ENCODE results near the gene USP54. TPM values are rescaled to one million over a fixed set of nuclear protein-coding genes. Genes with fewer than 3 reads are reported as not detected.

Gene USP54
- total RNA-seq, 1 donor from 2014 or later = 54.5 TPM

DNA sequence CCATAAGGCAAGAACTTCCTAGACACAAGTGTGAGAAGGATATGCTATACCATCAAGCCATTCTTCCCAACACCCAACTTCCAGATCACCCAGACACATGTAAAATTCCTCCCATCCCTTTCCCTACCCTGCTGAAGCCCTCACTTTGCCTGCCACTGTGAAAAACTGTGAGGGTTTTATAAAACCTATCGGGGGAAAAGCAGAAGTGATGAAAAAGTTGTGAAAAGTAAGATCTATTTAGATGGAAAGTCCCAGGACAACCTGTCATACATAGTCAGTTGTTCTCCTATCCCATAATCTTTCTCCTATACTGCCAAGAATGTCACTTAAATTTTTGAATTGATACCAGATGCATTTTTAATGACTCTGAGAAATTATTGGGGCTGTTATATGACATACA, 56.3 kb downstream of the USP54 start:
- peak overlapping the region; percentile 52 for H3K4me3 Mint-ChIP-seq
- TF ChIP-seq CTCF (conservative IDR thresholded peaks at IDR 0.05) = no peak
- H3K27ac Mint-ChIP-seq = peak overlapping the region; percentile 74
- no peak for DNase-seq (ENCODE audit: extremely low spot score, unreplicated experiment)
- H3K4me1 Mint-ChIP-seq (ENCODE audit: unreplicated experiment) = no peaks in the 10 kb centered on the region
- peaks cover 19% of the 10 kb centered on the region for H3K36me3 Mint-ChIP-seq
- no peaks in the 10 kb centered on the region for H3K9me3 Mint-ChIP-seq
- H3K27me3 Mint-ChIP-seq = no peaks in the 10 kb centered on the region

DNA sequence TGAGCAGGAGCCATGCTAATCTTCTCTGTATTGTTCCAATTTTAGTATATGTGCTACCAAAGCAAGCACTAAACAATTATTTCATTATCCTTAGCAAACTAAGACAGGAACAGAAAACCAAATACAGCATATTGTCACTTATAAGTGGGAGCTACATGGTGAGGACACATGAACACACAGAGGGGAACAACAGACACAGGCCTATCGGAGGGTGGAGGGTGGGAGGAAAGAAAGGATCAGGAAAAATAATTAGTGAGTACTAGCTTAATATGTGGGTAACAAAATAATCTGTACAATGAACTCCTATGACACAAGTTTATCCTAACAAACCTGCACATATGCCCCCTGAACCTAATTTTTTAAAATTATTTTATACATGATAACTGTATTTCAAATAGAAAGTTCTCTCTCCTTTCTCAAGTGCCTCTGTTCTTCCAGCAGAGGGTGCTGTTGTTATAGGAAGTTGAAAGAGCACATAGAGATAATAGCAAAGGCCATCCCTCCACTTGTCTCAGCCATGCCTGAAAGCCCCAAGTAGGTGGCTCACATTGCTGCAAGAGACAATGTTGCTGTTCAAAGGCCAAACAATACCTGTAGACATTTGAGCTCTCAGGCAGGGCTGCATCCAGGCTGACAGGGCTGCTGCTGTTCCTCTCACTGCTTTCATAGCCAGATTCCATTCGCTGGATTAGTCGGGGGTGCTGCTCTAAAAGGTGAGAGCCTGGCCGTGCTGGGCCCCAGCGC, 61.9 kb downstream of the USP54 start:
- no peaks in the 10 kb centered on the region for H3K4me1 Mint-ChIP-seq (ENCODE audit: unreplicated experiment)
- peak; percentile 97 for TF ChIP-seq CTCF (conservative IDR thresholded peaks at IDR 0.05)
- H3K4me3 Mint-ChIP-seq = no peak overlapping the region
- peaks cover 8% of the 10 kb centered on the region for H3K36me3 Mint-ChIP-seq
- no peaks in the 10 kb centered on the region for H3K9me3 Mint-ChIP-seq
- DNase-seq (ENCODE audit: extremely low spot score, unreplicated experiment) = no peak
- H3K27ac Mint-ChIP-seq = no peak overlapping the region
- H3K27me3 Mint-ChIP-seq = no peaks in the 10 kb centered on the region

DNA sequence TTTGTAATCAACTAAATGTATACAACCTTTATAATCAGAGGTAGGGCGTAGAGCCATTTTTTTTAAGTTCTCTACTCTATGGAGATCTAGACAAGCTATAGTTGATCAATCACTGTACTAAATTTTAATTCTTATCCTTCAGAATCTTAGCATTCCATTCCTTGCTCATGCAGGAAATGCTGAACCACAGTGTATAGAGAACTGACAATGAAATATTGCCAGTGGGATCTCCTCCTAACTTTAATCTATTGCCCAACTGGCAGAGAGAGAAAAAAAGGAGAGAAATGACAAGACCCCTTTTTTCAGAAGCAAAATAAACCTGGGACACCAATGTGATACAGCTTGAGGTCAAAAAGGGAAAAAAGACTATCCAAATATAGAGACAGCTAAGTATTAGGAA, 68.9 kb downstream of the USP54 start:
- no peak for DNase-seq (ENCODE audit: extremely low spot score, unreplicated experiment)

GRCh38 chr10:73519336-73519735, 71.8 kb downstream of the USP54 start:
- no peaks in the 10 kb centered on the region for H3K9me3 Mint-ChIP-seq
- no peak overlapping the region for H3K4me3 Mint-ChIP-seq
- no peaks in the 10 kb centered on the region for H3K4me1 Mint-ChIP-seq (ENCODE audit: unreplicated experiment)
- peaks cover 28% of the 10 kb centered on the region for H3K36me3 Mint-ChIP-seq
- no peak for DNase-seq (ENCODE audit: extremely low spot score, unreplicated experiment)
- no peak for TF ChIP-seq CTCF (conservative IDR thresholded peaks at IDR 0.05)
- no peak overlapping the region for H3K27ac Mint-ChIP-seq
- no peaks in the 10 kb centered on the region for H3K27me3 Mint-ChIP-seq

More for the DNA sequence above, 68.9 kb downstream of the USP54 start:
- no peak overlapping the region for H3K27ac Mint-ChIP-seq
- no peaks in the 10 kb centered on the region for H3K4me1 Mint-ChIP-seq (ENCODE audit: unreplicated experiment)
- H3K9me3 Mint-ChIP-seq = no peaks in the 10 kb centered on the region
- H3K27me3 Mint-ChIP-seq = no peaks in the 10 kb centered on the region
- no peak overlapping the region for H3K4me3 Mint-ChIP-seq
- TF ChIP-seq CTCF (conservative IDR thresholded peaks at IDR 0.05) = no peak
- peaks cover 29% of the 10 kb centered on the region for H3K36me3 Mint-ChIP-seq

- H3K9me3 Mint-ChIP-seq = no peaks in the 10 kb centered on the region
- H3K27ac Mint-ChIP-seq = no peak overlapping the region
- TF ChIP-seq CTCF (conservative IDR thresholded peaks at IDR 0.05) = no peak
- H3K4me1 Mint-ChIP-seq (ENCODE audit: unreplicated experiment) = no peaks in the 10 kb centered on the region
- no peak for DNase-seq (ENCODE audit: extremely low spot score, unreplicated experiment)
- H3K27me3 Mint-ChIP-seq = no peaks in the 10 kb centered on the region
- H3K36me3 Mint-ChIP-seq = peaks cover 18% of the 10 kb centered on the region
- no peak overlapping the region for H3K4me3 Mint-ChIP-seq
Observed at GRCh38 chr10:73517166-73517888, 73.8 kb downstream of the USP54 start.
